Astrocyte of the hippocampus (primary cell): ENCODE data around the gene SH2D3C.
"Not testable (repeated sequence)": the region's sequence is repeated elsewhere in the genome, so short reads cannot be mapped to it uniquely, and the experiment has no call there.

ENCODE experiments used
- DNase-seq: peaks from one replicate; pipeline ENCODE4 v3.0.0; 2011; ENCODE audit warnings: low read depth, low spot score

The SH2D3C gene

GRCh38 chr9:127767410-127767809 lies 11.1 kb downstream of the SH2D3C start:
- DNase-seq: no peak

DNA sequence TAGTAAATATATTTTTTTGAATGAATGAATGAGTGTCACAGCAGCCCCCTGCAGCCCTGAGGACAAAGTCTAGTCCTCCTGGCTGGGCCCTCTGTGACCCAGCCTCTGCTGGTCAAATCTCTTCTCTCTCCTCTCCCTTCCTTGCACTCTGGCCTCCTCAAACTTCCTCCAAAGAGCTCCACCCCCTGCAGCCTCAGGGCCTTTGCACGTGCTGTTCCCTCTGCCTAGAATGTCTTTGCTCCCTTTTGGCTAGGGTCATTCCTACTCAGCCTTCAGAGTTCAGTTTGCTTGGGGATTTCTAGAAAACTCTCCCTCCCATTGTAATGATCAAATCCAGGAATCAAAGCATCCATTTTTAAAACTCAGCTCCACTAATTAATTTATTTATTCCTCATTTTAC lies 13.0 kb downstream of the SH2D3C start:
- DNase-seq: no peak

DNA sequence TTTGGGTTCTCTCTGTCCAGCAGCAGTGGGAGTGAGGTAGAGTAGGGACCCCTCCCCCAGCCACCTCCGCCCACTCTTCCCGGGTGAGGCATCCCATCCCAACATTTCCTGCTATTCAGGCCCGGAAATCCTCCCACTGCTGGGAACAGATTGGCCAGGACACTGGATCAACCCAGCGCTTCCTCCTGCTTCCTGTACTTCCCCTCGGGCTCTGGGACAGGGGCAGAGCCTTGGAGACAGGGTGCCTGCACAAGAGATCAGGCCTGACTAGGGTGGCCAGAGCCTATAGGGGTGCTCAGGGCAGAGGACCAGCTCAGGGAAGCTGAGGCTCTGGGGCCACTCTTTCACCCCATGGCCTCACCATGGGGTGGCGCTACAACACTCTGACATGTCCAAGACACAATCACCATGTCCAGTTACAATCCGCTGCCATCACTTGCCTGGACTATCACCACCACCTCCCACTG lies 14.5 kb downstream of the SH2D3C start:
- DNase-seq: no peak

DNA sequence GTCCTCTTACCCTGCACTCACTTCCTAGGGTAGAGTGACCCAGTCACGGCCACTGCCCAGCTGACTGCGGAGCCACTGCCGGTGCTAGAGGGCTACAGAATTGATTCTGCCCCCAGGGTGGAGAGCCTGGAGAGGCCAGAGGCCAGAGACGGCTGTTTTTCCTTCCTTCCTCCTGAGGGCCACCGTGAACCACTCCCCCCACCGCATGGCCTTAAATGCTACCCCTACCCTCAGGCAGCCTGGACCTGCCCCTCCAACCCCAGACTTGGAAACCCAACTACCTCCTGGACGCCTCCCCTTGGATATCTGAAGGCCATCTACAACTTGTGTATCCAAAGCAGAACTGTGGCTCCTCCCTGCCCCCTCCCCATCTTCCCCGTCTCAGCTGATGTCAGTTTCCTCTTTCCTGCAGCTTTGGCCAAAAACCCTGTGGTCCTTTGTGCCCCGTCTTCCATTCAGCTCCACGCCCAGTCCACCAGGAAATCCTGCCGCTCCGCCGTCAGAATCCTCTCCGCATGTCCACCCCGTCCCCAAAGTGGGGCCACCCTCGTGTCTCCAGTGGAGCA lies 16.3 kb downstream of the SH2D3C start:
- no peak for DNase-seq

- DNase-seq: no peak
Observed at GRCh38 chr9:127761491-127761956, 16.9 kb downstream of the SH2D3C start.

DNA sequence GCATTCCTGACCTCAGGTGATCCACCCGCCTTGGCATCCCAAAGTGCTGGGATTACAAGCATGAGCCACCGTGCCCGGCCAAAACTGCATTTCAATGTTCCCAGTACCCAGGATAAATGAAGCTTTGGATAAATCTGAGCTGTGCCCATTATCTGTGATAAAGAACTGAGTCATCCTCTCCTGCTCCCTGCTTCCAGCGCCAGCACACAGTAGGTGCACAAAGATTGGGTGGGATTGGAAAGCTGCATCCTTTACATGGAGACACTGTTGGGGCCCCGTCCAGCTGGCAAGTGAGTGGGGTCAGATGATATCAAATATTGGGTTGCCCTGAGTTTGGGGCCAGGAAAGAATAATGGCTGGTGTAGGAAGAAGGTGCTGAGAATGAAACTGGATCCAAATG lies 17.4 kb downstream of the SH2D3C start:
- DNase-seq: no peak

DNA sequence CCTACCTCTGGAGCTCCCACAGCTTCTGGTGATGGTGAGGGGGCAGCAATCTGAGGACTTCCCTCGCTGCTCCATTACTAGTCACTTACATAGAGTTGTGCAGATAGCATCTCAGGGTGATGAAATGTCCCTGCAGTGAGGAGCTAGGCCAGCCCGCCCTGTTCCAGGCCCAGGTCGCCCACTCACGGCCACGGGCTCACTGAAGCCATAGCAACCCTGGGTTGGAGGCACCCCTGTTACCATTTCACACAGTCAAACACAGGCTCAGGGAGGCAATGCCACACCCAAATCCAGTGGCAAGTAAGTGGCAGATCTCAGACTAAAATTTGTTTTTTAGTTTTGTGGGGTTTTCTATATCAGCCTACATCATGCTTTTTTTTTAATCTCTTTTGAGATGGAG lies 19.6 kb downstream of the SH2D3C start:
- no peak for DNase-seq

DNA sequence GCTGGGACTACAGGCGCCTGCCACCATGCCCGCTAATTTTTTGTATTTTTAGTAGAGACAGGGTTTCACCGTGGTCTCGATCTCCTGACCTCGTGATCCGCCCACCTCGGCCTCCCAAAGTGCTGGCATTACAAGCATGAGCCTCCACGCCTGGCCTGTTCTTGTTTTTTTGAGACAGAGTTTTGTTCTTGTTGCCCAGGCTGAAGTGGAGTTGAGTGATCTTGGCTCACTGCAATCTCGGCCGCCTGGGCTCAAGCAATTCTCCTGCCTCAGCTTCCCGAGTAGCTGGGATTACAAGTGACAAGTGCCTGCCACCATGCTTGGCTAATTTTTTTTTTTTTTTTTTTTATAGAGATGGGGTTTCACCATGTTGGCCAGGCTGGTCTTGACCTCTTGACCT lies 21.7 kb downstream of the SH2D3C start:
- not testable (repeated sequence) for DNase-seq

- DNase-seq: no peak
Observed at GRCh38 chr9:127756233-127756632, 22.2 kb downstream of the SH2D3C start.

GRCh38 chr9:127755061-127756060 lies 23.1 kb downstream of the SH2D3C start:
- no peak for DNase-seq

- peak; percentile 52 for DNase-seq
Observed at GRCh38 chr9:127754099-127755060, 24.1 kb downstream of the SH2D3C start.

GRCh38 chr9:127753622-127754021 lies 24.8 kb downstream of the SH2D3C start:
- DNase-seq: no peak

GRCh38 chr9:127753148-127753547 lies 25.3 kb downstream of the SH2D3C start:
- no peak for DNase-seq

GRCh38 chr9:127751269-127752054 lies 27.0 kb downstream of the SH2D3C start:
- DNase-seq: peak; percentile 62

GRCh38 chr9:127749090-127749787 lies 29.2 kb downstream of the SH2D3C start:
- no peak for DNase-seq

DNA sequence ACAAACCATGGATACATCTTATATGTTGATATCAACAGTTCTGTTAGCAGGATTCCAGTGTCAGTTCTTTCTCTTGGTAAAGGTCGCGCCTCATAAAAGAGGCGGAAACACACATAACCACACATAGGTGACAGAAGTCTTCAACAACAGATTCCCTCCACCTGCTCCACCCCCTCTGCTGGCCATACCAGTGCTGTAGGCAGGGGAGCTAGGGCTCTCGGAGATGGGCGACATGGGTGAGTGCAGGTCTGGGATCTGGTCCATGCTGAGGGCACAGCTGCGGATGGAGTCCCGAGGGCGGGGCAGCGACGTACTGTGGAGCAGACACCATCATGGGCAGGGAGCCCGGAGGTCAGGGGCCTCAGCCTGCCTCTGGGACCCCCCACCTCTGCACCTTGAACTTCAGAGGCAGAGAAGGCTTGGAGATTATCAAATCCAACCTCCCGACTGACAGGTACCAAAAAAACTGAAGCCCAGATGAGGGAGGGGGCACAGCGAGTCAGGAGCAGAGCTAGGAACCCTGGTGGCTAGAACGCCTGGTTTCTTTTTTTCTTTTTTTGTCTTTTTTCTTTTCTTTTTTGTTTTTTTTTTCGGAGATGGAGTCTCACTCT lies 31.4 kb downstream of the SH2D3C start:
- no peak for DNase-seq

- no peak for DNase-seq
Observed at GRCh38 chr9:127744398-127745110, 33.9 kb downstream of the SH2D3C start.

DNA sequence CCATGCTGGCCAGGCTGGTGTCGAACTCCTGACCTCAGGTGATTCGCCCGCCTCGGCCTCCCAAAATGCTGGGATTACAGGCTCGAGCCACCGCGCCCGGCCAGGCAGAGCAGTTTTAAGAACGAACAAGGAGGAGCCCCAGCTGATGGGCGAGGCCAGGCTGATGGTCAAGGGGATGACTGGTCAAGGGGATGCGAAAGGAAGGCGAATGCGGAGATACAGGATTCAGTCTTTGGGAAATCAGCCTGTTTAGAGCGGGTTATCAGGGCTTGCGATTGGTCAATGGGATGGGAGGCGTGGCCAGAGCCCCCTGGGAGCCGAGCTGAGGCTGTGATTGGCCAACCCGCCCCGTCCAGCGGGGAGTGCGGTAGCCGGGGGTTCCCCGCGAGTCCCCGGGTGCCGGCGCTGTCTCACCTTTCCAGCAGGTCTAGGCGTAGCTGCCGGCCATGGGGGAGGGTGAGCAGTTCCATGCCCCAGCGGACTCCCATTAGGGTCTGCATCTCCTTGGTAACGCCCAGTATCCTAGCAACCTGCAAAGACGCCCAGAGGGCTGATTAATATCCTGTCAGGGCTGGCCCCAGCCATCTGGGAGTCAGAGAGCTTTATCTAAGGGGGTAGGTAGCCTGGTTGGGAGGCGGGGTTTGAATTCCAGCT lies 35.9 kb downstream of the SH2D3C start:
- peak; percentile 87 for DNase-seq
